Measurements from ENCODE around the gene F7.
"Not testable (repeated sequence)": the region's sequence is repeated elsewhere in the genome, so short reads cannot be mapped to it uniquely, and the experiment has no call there.

The F7 gene

DNA sequence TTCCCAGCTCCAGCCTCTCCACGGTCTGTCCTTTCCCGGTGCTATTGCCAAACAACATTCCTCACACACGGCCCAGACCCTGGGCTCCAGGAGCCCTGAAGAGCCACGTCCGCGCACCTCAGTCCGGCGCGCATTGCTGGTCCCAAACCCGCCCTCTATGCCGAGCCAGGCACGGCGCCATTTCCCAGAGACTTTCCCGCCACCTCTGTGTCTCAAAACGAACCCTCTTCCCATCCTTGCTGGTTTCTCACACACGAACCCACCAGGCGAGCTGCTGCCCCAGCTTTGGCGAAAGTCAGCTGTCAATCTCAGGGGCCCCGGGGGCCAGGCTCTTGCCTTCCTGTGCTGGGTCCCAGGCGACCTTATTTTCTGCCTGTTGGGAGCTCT is 28.0 kb upstream of the F7 start:
- ChIA-PET CTCF (no interaction called here), POLR2A (ENCODE audit: low non-redundant PET) (no interaction called here)
- TF ChIP-seq, protein P1, sequence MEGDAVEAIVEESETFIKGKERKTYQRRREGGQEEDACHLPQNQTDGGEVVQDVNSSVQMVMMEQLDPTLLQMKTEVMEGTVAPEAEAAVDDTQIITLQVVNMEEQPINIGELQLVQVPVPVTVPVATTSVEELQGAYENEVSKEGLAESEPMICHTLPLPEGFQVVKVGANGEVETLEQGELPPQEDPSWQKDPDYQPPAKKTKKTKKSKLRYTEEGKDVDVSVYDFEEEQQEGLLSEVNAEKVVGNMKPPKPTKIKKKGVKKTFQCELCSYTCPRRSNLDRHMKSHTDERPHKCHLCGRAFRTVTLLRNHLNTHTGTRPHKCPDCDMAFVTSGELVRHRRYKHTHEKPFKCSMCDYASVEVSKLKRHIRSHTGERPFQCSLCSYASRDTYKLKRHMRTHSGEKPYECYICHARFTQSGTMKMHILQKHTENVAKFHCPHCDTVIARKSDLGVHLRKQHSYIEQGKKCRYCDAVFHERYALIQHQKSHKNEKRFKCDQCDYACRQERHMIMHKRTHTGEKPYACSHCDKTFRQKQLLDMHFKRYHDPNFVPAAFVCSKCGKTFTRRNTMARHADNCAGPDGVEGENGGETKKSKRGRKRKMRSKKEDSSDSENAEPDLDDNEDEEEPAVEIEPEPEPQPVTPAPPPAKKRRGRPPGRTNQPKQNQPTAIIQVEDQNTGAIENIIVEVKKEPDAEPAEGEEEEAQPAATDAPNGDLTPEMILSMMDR (conservative IDR thresholded peaks at IDR 0.05; ENCODE audit: low read depth): no peak

DNA sequence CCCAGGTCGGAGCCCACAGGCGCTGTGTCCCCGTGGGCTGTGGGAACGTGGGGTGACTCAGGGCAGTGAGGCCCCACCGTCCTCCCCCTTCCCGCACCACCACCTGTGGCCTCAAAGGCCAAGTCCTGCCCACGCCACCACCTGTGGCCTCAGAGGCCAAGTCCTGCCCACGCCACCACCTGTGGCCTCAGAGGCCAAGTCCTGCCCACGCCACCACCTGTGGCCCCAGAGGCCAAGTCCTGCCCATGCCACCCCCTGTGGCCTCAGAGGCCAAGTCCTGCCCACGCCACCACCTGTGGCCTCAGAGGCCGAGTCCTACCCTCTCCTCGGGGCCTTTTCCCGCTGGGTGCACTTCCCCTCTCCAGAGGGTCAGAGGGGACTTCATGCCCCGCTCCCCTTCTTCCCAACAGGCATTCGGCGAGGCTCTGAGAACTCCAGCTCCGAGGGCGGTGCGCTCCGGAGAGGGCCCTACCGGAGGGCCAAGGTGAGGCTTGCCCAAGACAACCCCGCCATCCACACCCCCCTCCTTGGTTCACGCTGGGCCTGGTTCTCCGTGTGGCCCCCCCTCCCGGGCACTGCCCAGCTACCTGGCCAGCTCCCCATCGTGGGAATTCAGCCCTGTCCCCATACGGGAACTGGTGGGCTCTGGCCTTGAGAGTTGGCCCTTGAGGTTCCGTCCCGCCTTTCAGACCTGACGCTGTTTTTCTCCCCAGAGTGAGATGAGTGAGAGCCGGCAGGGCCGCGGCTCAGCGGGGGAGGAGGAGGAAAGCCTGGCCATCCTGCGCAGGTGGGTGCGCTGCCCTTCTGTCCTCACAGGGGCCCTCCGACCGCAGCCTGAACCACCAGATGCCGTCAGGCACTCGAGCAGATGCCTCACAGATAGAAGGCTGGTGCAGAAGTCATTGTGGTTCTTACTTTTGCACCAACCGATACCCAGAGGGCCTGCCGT is 27.4 kb upstream of the F7 start:
- CTCF ChIA-PET: interaction anchor here (0.8 kb wide), 1 partner anchor 135 kb away, joined by 3 read pairs; no protein-coding TSS in a partner anchor
- POLR2A ChIA-PET (ENCODE audit: low non-redundant PET): no interaction called here
- no peak for DNase-seq (ENCODE audit: low spot score)
- TF ChIP-seq, protein P1 (conservative IDR thresholded peaks at IDR 0.05; ENCODE audit: low read depth): no peak
- H3K27ac ChIP-seq: no peak overlapping the region

More for the DNA sequence above, 28.0 kb upstream of the F7 start:
- DNase-seq (ENCODE audit: low spot score): no peak
- H3K27ac ChIP-seq: no peak overlapping the region

DNA sequence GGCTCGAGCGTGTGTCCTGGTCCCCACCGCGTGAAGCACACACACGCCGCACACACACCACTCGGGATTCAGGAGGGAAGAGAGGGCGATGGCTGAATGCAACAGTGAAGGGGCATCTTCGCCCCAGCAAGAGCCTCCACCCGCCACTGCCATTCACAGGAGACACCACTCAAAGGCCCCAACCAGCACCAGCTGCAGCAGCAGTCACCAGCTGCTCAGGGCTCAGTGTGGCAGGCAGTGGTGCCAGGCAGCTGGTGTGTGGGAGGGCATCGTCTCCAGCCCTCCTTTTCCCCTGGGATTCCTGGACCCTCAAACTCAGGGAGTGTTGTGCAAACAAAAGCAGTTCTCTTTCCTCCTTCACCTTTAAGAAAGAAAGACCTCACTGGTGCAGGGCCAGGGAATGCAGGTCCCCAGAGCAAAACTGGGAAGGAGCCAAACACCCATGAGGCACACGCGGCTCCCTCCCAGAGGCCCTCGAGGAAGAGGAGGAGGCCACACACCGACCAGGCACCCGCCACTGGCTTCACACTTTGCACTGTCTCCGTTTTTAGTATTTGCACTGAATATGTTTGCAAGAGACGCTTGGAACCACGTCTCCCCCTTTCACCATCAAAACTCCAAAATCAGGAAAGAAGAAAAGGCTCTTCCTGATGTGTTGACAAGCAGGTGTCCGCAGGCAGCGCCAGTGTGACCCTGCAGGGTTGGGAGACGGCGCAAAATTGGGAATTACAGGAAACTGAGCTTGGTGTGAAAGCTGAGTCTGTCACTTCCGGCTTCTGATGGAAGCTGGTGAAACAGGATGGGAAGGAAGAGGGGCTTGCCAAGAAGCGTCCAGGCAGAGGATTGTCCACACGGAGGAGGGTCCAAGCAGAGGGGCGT is 26.4 kb upstream of the F7 start:
- no peak for DNase-seq (ENCODE audit: low spot score)
- no peak overlapping the region for H3K27ac ChIP-seq
- POLR2A ChIA-PET (ENCODE audit: low non-redundant PET): no interaction called here
- TF ChIP-seq, protein P1 (conservative IDR thresholded peaks at IDR 0.05; ENCODE audit: low read depth): no peak
- CTCF ChIA-PET: interaction anchor here (0.8 kb wide), 1 partner anchor 136 kb away, joined by 3 read pairs; no protein-coding TSS in a partner anchor

DNA sequence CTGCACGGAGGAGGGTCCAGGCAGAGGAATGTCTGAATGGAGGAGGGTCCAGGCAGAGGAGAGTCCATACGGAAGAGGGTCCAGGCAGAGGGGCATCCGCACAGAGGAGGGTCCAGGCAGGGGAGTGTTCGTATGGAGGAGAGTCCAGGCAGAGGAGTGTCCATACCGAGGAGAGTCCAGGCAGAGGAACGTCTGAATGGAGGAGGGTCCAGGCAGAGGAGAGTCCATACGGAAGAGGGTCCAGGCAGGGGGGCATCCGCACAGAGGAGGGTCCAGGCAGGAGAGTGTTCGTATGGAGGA is 25.9 kb upstream of the F7 start:
- DNase-seq (ENCODE audit: low spot score); CTCF ChIA-PET; POLR2A ChIA-PET (ENCODE audit: low non-redundant PET); H3K27ac ChIP-seq: not testable (repeated sequence)

DNA sequence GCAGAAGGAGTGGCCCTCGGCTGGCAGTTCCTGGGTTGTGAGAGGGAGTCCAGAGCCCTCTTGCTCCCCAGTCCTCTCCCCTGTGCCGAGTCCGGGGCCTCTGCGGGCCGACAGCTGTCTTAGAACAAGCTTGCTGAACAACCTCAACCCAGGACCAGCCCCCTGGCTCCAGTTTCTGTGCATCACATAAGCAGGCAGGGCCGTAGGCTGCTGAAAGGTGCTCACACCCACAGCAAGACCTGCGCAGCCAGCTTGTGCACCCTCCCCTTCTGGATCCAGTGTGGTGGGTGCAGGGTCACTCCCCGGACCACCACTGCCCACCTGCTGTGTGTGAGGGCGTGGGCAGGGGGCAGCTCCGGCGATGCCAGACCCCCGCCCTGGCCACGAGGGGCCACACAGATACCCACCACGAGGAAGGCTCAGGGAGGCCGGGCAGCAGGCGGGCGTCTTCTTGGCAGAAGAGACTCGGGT is 25.2 kb upstream of the F7 start:
- no peak for DNase-seq (ENCODE audit: low spot score)
- H3K27ac ChIP-seq: no peak overlapping the region
- POLR2A ChIA-PET (ENCODE audit: low non-redundant PET): no interaction called here
- CTCF ChIA-PET: no interaction called here
- TF ChIP-seq, protein P1 (conservative IDR thresholded peaks at IDR 0.05; ENCODE audit: low read depth): no peak

DNA sequence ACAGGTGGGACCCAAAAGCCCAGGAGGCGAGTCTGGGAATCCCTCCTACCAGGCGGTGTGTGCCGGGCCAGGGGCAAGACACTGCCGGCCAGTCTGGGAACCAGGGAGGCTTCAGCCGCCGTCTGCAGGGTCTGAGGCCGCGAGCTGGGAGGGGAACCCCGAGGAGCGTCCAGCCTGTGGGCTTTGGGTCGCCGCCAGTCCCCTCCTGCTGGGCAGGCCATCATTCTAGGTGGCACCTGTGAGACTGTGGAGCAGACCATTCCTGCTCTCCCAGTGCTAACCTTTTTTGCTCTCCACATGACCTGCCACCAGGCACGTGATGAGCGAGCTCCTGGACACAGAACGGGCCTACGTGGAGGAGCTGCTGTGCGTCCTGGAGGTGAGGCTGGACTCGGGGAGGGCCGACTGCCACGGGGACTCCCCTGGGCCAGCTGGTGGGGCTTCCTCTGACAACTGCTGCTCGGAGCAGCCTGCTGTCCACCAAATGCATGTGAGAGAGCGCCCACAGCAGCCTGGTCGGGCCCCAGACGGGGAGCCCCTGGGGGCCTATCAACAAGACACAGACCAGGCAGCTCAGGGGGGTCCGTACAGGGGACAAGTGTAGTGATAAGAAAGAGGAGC is 24.6 kb upstream of the F7 start:
- CTCF ChIA-PET: no interaction called here
- TF ChIP-seq, protein P1 (conservative IDR thresholded peaks at IDR 0.05; ENCODE audit: low read depth): no peak
- no peak overlapping the region for H3K27ac ChIP-seq
- no peak for DNase-seq (ENCODE audit: low spot score)
- POLR2A ChIA-PET (ENCODE audit: low non-redundant PET): no interaction called here
